HG02759 (cell line): ENCODE data around the gene SGSH.
"Not testable (repeated sequence)": the region's sequence is repeated elsewhere in the genome, so short reads cannot be mapped to it uniquely, and the experiment has no call there.

Source experiments
- ATAC-seq: cut with Tn5 transposase; IDR thresholded peaks from one replicate; pipeline ENCODE4 v1.9.1; 2021; ENCODE audit warnings: mild to moderate bottlenecking, moderate library complexity; ENCODE audit not compliant: unreplicated experiment

The SGSH gene

GRCh38 chr17:80220054-80220735, at the start of gene SGSH, which contains the start of gene SLC26A11:
SGSH (minus strand) TSS chr17:80220333; CDS start chr17:80220313, 20 bp downstream.
SLC26A11 (plus strand) TSS chr17:80220427; CDS start chr17:80221561, 1,134 bp downstream.
- ATAC-seq: peak; percentile 45

GRCh38 chr17:80269405-80269807, 49.3 kb upstream of the SGSH start:
- no peak for ATAC-seq

DNA sequence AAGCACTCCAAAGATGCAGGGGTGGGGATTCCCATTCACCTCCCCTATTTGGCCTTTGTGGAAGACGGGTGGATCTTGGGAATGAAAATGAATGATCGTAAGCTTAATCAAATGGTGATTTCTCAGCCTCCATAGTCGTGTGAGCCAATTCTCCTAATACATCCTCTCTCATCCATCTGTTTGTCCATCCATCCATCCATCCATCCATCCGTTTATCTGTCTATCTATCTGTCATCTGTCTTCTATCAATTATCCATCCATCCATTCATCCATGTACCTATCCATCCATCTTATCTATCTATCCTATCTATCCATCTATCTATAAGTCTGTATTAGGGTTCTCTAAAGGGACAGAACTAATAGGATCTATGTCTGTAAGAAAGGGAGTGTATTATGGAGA, 48.3 kb upstream of the SGSH start:
- ATAC-seq: no peak

DNA sequence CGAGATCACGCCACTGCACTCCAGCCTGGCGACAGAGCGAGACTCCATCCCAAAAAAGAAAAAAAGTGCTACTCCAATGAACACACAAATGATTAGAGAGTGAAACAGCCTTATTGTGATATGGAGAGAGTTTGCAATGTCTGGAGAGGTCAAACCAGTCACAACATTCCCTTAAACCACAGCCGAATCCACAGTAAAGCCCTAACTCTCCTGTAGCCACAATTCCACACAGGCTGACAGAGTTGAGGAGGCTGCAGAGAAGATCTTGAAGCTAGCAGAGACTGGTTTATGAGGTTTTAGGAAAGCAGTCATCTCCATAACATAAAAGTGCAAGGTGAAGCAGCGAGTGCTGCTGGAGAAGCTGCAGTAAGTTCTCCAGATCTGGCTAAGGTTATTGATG, 47.3 kb upstream of the SGSH start:
- ATAC-seq: no peak

DNA sequence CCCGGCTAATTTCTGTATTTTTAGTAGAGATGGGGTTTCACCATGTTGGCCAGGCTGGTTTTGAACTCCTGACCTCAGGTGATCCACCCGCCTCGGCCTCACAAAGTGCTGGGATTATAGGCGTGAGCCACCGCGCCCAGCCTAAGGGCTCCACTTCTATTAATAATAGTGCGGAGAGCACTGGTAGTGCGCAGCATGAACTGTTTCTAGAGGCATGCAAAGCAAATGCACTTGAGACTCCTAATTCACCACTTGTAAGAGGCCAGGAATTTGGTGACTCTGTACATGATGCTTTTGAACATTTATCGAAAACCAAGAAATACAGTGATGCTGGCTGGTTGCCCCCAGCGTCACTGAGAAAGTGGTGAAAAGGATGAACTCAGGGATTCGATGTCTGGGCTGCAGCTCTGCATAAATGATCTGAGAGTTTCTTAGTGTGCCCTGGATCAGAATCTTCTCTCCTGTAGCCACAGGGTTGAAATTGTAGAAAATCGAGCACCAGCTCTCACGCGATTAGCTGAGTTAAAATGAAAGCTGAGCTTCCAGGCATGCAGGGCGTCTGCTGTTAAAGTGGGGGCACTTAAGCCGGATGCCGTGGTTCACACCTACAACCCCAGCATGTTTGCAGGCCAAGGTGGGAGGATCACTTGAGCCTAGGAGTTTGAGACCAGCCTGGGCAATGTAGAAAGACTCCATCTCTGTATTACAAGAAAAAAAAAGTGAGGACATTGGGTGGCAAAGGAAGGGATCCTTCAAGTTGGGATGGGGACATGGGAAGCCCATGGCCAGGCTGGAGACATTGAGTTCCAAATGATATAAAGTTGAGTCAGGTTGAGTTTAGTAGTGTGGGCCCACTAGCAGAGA, 45.3 kb upstream of the SGSH start:
- peak; percentile 27 for ATAC-seq

DNA sequence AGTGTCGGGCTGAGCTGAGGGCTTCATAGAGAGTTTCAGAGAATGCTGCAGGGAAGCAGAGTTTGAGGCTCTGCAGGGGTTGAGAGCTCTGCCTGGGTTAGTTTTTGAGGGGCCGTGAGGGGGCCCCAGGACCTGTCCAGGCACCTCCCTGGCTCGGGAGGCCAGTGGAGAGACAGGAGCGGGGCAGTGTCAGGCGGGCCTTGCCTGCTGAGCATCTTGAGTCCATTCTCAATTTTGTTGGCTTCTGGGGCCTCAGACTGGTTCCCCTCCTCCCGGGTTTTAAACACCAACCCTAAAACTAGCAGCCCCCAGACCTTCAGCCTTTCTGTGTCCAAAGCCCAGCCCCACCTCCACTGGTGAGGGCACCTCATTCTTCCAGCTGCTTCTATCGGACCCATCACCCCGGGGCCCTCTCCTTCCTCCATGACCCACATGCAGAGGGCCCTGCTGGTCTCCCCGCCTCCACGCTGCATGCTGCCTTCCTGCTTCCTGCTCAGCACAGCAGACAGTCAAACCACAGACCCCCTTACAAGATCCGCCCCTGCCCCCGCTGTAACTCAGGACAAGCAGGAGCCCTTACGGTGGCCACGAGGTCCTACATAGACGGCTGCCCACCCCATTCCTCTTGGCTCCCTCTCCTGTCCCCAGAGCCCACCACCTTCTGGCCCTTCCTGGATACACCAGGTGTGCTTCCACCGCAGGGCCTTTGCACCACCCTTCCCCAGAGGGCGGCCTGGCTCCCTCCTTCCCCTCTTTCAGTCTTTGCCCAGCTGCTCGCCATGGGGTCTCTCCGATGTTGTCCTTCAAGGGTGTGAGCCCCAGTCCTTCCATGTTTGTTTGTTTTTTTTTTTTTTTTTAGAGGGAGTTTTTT, 44.3 kb upstream of the SGSH start:
- ATAC-seq: no peak

DNA sequence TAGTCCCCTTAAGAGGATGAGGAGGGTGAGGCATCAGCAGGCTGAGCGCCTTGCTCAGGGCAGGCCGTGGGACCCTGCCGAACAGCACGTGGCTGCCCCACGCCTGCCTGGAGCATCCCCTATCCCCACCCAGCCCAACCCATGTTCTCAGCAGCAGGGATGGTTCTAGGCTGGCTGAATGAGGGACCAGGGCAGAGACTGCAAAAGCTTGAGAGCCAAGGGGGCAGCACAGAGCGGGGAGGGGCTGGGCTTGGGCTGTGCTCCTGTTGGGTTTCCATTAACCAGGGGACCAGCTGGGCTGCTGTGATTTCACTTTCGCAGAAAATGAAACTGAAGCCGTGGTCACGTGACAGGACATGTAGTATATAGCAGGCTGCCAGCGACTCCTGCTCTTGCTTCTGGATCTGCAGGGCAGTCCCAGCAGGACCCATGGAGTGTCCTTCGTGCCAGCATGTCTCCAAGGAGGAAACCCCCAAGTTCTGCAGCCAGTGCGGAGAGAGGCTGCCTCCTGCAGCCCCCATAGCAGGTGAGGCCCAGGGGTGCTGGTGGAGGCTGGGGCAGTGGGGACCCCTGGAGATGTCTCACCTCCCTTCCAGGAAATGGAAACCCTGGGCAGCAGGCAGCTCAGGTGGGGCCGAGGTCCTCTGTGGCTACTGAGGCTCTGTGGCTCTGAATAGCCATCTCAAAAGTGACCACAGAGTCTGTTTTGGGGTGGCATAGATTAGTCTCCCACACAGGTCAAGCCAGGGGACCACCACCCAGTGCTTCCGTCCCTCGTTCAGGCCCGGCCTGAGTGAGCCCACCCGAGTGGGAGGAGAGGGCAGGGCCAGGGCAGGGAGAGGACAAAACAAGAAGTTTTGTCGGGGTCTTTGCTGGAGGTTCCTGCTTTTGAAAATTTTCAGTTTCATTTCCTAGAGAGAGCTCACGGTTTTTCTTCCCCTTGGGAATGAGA, 43.4 kb upstream of the SGSH start:
- ATAC-seq: peak; percentile 39

DNA sequence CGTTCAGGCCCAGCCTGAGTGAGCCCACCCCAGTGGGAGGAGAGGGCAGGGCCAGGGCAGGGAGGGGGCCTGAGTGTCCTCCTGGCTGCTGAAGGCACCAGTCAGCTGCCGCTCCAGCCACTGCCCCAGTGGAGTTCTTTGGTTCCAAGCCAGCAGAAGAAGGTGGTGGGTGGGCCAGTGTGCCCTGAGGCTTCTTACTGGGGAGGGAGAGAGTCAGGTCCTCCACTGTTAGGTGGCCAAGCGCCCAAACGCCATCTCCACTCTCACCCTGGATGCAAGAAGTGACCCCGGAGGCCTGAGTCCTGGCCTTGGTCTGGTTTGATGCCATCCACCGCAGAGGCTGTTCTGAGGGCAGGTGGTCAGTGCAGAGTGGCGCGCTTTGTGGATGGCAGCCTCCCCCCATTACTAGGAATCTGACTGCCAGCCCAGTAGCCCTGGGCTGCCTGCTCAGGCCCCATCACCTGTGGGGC, 42.7 kb upstream of the SGSH start:
- no peak for ATAC-seq

DNA sequence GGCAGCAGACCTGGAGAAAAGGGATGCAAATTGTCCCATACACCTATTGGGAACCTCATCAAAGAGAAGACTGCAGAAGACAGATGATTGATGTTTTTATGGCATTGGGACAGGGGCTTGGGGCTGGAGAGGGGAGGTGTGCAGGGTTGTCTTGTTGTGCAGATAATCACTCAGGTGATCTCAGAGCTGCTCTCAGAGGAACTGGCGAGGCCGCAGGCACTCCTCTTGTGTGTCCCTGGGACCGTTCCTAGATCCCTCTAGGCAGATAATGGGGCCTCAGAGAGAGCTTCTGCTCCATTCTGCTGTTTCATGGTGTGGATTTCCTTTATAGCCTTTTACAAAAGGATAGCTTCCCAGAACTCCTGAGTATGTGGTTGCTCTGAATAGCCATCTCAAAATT, 42.2 kb upstream of the SGSH start:
- no peak for ATAC-seq

DNA sequence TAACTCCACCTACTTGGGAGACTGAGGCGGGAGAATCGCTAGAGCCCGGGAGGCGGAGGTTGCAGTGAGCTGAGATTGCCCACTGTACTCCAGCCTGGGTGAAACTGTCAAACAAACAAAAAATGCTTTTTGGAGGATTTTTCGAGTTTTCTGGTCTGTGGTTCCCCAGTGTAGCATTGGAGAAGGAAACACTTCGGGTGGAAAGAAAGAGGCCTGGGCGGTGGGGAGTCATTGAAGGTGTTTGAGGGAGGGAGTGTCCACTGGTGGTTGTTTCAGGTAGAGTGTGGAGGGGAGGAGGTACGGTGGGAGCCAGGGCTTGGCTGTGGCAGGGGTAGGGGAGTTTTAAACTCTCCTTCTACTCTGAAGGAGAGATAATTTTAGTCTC, 41.8 kb upstream of the SGSH start:
- ATAC-seq: no peak

- no peak for ATAC-seq
These were observed 41.2 kb upstream of the SGSH start for GRCh38 chr17:80261159-80261894.

DNA sequence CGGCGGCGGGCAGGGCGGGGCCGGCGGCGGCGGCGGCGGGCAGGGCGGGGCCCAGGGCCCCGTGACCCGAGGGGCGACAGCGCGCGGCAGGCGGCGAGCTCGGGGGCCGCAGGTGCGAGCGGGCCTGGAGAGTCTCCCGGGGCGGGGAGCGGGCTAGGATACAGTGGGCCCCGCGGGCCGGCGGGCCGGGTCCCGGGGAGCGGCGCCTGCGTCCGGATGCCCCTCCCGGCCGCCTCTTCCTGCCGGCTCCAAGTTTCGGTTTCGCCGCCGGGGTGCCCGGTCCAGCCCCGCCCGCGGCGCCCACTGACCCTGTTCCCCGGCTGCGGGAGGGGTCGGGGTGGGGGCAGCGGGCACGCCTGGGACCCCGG, 40.6 kb upstream of the SGSH start, which contains the start of gene RNF213:
RNF213 (plus strand) TSS at position 62 of the 368 bp plus-strand sequence. CDS start 2,830 bp downstream, outside the sequence.
- ATAC-seq: peak; percentile 33

- ATAC-seq: peak; percentile 43
These were observed 40.0 kb upstream of the SGSH start for GRCh38 chr17:80260069-80260535.

- no peak for ATAC-seq
These were observed 39.4 kb upstream of the SGSH start for GRCh38 chr17:80259457-80260068.

GRCh38 chr17:80258296-80258695, 38.2 kb upstream of the SGSH start:
- not testable (repeated sequence) for ATAC-seq

DNA sequence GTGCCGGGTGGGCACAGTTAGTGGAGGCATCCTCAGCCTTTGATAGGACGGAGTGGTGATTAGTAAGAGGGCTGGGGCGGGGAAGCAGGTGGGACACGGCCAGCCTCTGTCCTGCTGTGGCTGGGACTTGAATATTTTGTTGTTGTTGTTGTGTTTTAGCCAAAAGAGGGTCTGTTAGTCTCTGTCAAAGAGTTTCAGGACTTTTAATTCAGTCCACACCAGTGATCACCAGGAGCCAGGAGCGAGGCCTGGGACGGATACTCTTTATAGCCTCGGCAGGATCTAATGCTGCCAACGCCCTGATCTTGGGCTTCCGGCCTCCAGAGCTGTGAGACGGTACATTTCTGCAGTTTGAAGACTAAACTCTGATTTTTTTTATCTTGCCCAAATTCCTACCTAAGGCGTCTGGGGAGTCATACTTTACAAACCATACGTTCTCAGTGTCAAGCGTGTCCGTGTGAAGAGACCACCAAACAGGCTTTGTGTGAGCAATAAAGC, 37.6 kb upstream of the SGSH start:
- no peak for ATAC-seq

- ATAC-seq: no peak
These were observed 35.9 kb upstream of the SGSH start for GRCh38 chr17:80256034-80256350.

- peak; percentile 66 for ATAC-seq
These were observed 34.5 kb upstream of the SGSH start for GRCh38 chr17:80254396-80255251.
